ENCODE data around the gene MUSTN1.

MUSTN1 gene

GRCh38 chr3:52813810-52814209, 21.0 kb downstream of the MUSTN1 start:
- Histone ChIP-seq H3K27ac (no peak overlapping the region), H3K4me3 (no peak overlapping the region)

GRCh38 chr3:52811452-52812011, 23.3 kb downstream of the MUSTN1 start:
- H3K4me3 ChIP-seq = no peak overlapping the region
- no peak overlapping the region for H3K27ac ChIP-seq

GRCh38 chr3:52810923-52811322, 23.9 kb downstream of the MUSTN1 start:
- Histone ChIP-seq H3K4me3 (no peak overlapping the region), H3K27ac (no peak overlapping the region)

- no peak overlapping the region for H3K27ac ChIP-seq
- H3K4me3 ChIP-seq = no peak overlapping the region
These were observed 25.0 kb downstream of the MUSTN1 start for GRCh38 chr3:52809662-52810377.

- Histone ChIP-seq H3K4me3 (no peak overlapping the region), H3K27ac (no peak overlapping the region)
These were observed 25.7 kb downstream of the MUSTN1 start for GRCh38 chr3:52809149-52809548.

- Histone ChIP-seq H3K27ac (no peak overlapping the region), H3K4me3 (no peak overlapping the region)
These were observed 29.4 kb downstream of the MUSTN1 start for GRCh38 chr3:52805270-52806039.

GRCh38 chr3:52801839-52802238, 33.0 kb downstream of the MUSTN1 start:
- no peak overlapping the region for H3K27ac ChIP-seq
- no peak overlapping the region for H3K4me3 ChIP-seq

GRCh38 chr3:52800079-52800478, 34.7 kb downstream of the MUSTN1 start:
- no peak overlapping the region for H3K4me3 ChIP-seq
- no peak overlapping the region for H3K27ac ChIP-seq

GRCh38 chr3:52798978-52799476, 35.8 kb downstream of the MUSTN1 start:
- H3K4me3 ChIP-seq = no peak overlapping the region

GRCh38 chr3:52798376-52798977, 36.3 kb downstream of the MUSTN1 start:
- Histone ChIP-seq H3K4me3 (no peak overlapping the region), H3K27ac (no peak overlapping the region)

More at GRCh38 chr3:52798978-52799476, 35.8 kb downstream of the MUSTN1 start:
- H3K27ac ChIP-seq = no peak overlapping the region

- no peak overlapping the region for H3K27ac ChIP-seq
These were observed 38.4 kb downstream of the MUSTN1 start for GRCh38 chr3:52796411-52796810.

GRCh38 chr3:52795298-52795900, 39.4 kb downstream of the MUSTN1 start:
- no peak overlapping the region for H3K27ac ChIP-seq
- H3K4me3 ChIP-seq = no peak overlapping the region

More at GRCh38 chr3:52796411-52796810, 38.4 kb downstream of the MUSTN1 start:
- H3K4me3 ChIP-seq = no peak overlapping the region

- no peak within 1 kb of the TSS for H3K4me3 ChIP-seq
- no peak within 1 kb of the TSS for H3K27ac ChIP-seq
These were observed 40.2 kb downstream of the MUSTN1 start, which contains the start of gene ITIH3 for GRCh38 chr3:52794612-52795099. Gene ITIH3, plus strand, starts transcription at chr3:52794796. Its CDS starts 8 bp downstream, at chr3:52794804.

GRCh38 chr3:52793702-52794611, 40.9 kb downstream of the MUSTN1 start:
- Histone ChIP-seq H3K4me3 (no peak overlapping the region), H3K27ac (no peak overlapping the region)

- no peak overlapping the region for H3K27ac ChIP-seq
- no peak overlapping the region for H3K4me3 ChIP-seq
These were observed 41.7 kb downstream of the MUSTN1 start for GRCh38 chr3:52792961-52793695.

- no peak overlapping the region for H3K4me3 ChIP-seq
- H3K27ac ChIP-seq = no peak overlapping the region
These were observed 42.4 kb downstream of the MUSTN1 start for GRCh38 chr3:52792413-52792812.

- no peak overlapping the region for H3K27ac ChIP-seq
- H3K4me3 ChIP-seq = no peak overlapping the region
These were observed 42.9 kb downstream of the MUSTN1 start for GRCh38 chr3:52791928-52792327.

GRCh38 chr3:52791366-52791765, 43.5 kb downstream of the MUSTN1 start:
- Histone ChIP-seq H3K4me3 (no peak overlapping the region), H3K27ac (no peak overlapping the region)
